ENCODE measurements around the gene SUPT4H1.
A peak's percentile ranks its signal among the peaks of the same experiment; 100 is the strongest.

Gene SUPT4H1

GRCh38 chr17:58328195-58329034, 23.6 kb downstream of the SUPT4H1 start, which contains the start of gene TSPOAP1:
TSS of gene TSPOAP1 (minus strand) at chr17:58328795. CDS start at chr17:58327920, 875 bp downstream.
- no peak for DNase-seq

GRCh38 chr17:58327363-58328194, 24.4 kb downstream of the SUPT4H1 start:
- no peak for DNase-seq

- no peak for DNase-seq
Observed at GRCh38 chr17:58326609-58327362, 25.2 kb downstream of the SUPT4H1 start.

- no peak for DNase-seq
Observed at GRCh38 chr17:58325976-58326468, 26.0 kb downstream of the SUPT4H1 start.

- DNase-seq = no peak
Observed at GRCh38 chr17:58325289-58325726, 26.7 kb downstream of the SUPT4H1 start.

- no peak for DNase-seq
Observed at GRCh38 chr17:58324409-58325288, 27.4 kb downstream of the SUPT4H1 start.

GRCh38 chr17:58324056-58324408, 28.0 kb downstream of the SUPT4H1 start:
- no peak for DNase-seq

GRCh38 chr17:58323366-58324055, 28.5 kb downstream of the SUPT4H1 start:
- DNase-seq = no peak

- no peak for DNase-seq
Observed at GRCh38 chr17:58322581-58323185, 29.3 kb downstream of the SUPT4H1 start.

- no peak for DNase-seq
Observed at GRCh38 chr17:58321571-58322525, 30.2 kb downstream of the SUPT4H1 start.

GRCh38 chr17:58320570-58321323, 31.3 kb downstream of the SUPT4H1 start:
- no peak for DNase-seq

- no peak for DNase-seq
Observed at GRCh38 chr17:58320163-58320558, 31.8 kb downstream of the SUPT4H1 start.

GRCh38 chr17:58319173-58320162, 32.5 kb downstream of the SUPT4H1 start:
- DNase-seq = no peak

GRCh38 chr17:58318627-58319172, 33.3 kb downstream of the SUPT4H1 start:
- DNase-seq = no peak

GRCh38 chr17:58318065-58318481, 33.9 kb downstream of the SUPT4H1 start:
- DNase-seq = no peak

GRCh38 chr17:58317421-58318064, 34.5 kb downstream of the SUPT4H1 start:
- DNase-seq = peak; percentile 68

Measured in activated effector memory CD4-positive, alpha-beta T cell treated with Interleukin-2 at 50 U/mL for 16 hours (primary cell).